ENCODE results near the gene SPECC1. TPM values are rescaled to one million over a fixed set of nuclear protein-coding genes. Genes with fewer than 3 reads are reported as not detected.

Gene SPECC1
- total RNA-seq, 4 donors from 2014 or later, result 44.5 to 87.9 (median 70.0) TPM

- TF ChIP-seq CTCF (IDR thresholded peaks at IDR 0.05; ENCODE audit: low read depth), result no peak
Measured at GRCh38 chr17:20259668-20260067, 250.5 kb downstream of the SPECC1 start.

GRCh38 chr17:20260268-20260667, 251.1 kb downstream of the SPECC1 start:
- TF ChIP-seq CTCF (IDR thresholded peaks at IDR 0.05; ENCODE audit: low read depth), result no peak

- no peak for TF ChIP-seq CTCF (IDR thresholded peaks at IDR 0.05; ENCODE audit: low read depth)
Measured at GRCh38 chr17:20262226-20263114, 253.3 kb downstream of the SPECC1 start.

- no peak for TF ChIP-seq CTCF (IDR thresholded peaks at IDR 0.05; ENCODE audit: low read depth)
Measured at GRCh38 chr17:20263595-20263994, 254.4 kb downstream of the SPECC1 start.

- TF ChIP-seq CTCF (IDR thresholded peaks at IDR 0.05; ENCODE audit: low read depth), result no peak
Measured at GRCh38 chr17:20264996-20265395, 255.8 kb downstream of the SPECC1 start.

- TF ChIP-seq CTCF (IDR thresholded peaks at IDR 0.05; ENCODE audit: low read depth), result no peak
Measured at GRCh38 chr17:20266806-20267458, 257.8 kb downstream of the SPECC1 start.

- no peak for TF ChIP-seq CTCF (IDR thresholded peaks at IDR 0.05; ENCODE audit: low read depth)
Measured at GRCh38 chr17:20267459-20267842, 258.3 kb downstream of the SPECC1 start.

Data from subcutaneous adipose tissue (tissue), 4 donors.